Small intestine (tissue), 7 donors: ENCODE measurements around the gene ZNF726. TPM values are rescaled to one million over a fixed set of nuclear protein-coding genes. Genes with fewer than 3 reads are reported as not detected.
"Not testable (repeated sequence)": the region's sequence is repeated elsewhere in the genome, so short reads cannot be mapped to it uniquely, and the experiment has no call there.

ENCODE experiments used
- DNase-seq, 2 donors: peaks; one replicate each; pipeline versions ENCODE4 v3.0.0 to v3.0.0-alpha.2; 2013
- FAIRE-seq: peaks from 2 replicates; lab custom pipeline; 2012; peaks lifted over from hg19 to GRCh38; lab: Jason Lieb, UNC
- H3K27ac ChIP-seq, 3 donors: one replicate each; pipeline ENCODE4 v1.5.1; 2013; ENCODE audit warnings: low read length in 2 of 3, mild to moderate bottlenecking in 2 of 3, control low read depth in 1 of 3, inconsistent platforms in 1 of 3, low read depth in 1 of 3, moderate library complexity in 1 of 3
- H3K27me3 ChIP-seq, 3 donors: one replicate each; pipeline ENCODE4 v1.6.1; 2013; ENCODE audit warnings: low read length in 3 of 3, inconsistent platforms in 1 of 3; ENCODE audit not compliant: control insufficient read depth in 3 of 3, insufficient read depth in 3 of 3
- H3K36me3 ChIP-seq, 3 donors: one replicate each; pipeline ENCODE4 v1.6.1; 2013; ENCODE audit warnings: low read length in 3 of 3, inconsistent platforms in 1 of 3, low read depth in 1 of 3, mild to moderate bottlenecking in 1 of 3, moderate library complexity in 1 of 3; ENCODE audit not compliant: control insufficient read depth in 3 of 3, insufficient read depth in 2 of 3
- H3K4me1 ChIP-seq, 3 donors: one replicate each; pipeline ENCODE4 v1.6.1; 2013; ENCODE audit warnings: low read length in 2 of 3, inconsistent platforms in 1 of 3, low read depth in 1 of 3, mild to moderate bottlenecking in 1 of 3, moderate library complexity in 1 of 3; ENCODE audit not compliant: control insufficient read depth in 3 of 3, insufficient read depth in 2 of 3
- H3K4me3 ChIP-seq, 3 donors: one replicate each; pipeline ENCODE4 v1.5.1; 2013; ENCODE audit warnings: low read length in 3 of 3, control low read depth in 1 of 3, inconsistent platforms in 1 of 3, low read depth in 1 of 3, mild to moderate bottlenecking in 1 of 3, moderate library complexity in 1 of 3
- H3K9me3 ChIP-seq, 2 donors: one replicate each; pipeline ENCODE4 v1.6.1; 2013; ENCODE audit warnings: low read depth in 1 of 2, low read length in 1 of 2; ENCODE audit not compliant: control insufficient read depth in 2 of 2, insufficient read depth in 1 of 2
- WGBS, 3 donors: extraction: QIAGEN DNeasy Blood & Tissue Kit; methylation state at CpG; one replicate each; pipeline ENCODE4 v1.1.7; 2013; 5-methylcytosine and 5-hydroxymethylcytosine counted together
- polyA plus RNA-seq, 4 donors: library from polyadenylated mRNA; stranded (reverse) in 3 of 4; unstranded in 1 of 4; fragments of 200-250 nt in 3 of 4; fragments of 120-200 nt in 1 of 4; gene quantifications; one replicate each; pipeline versions ENCODE4 v1.2.1 to v1.2.3, GENCODE V29; 2013
- donor health status: healthy with polysubstance abuse.
- donor health status: control.
- donor health status: control.
- donor health status: Bipolar disorder and iron deficiency.
- donor health status: healthy.

Gene ZNF726
- polyA plus RNA-seq, 4 donors = 0.42 to 5.6 (median 1.3) TPM; not detected in 1

DNA sequence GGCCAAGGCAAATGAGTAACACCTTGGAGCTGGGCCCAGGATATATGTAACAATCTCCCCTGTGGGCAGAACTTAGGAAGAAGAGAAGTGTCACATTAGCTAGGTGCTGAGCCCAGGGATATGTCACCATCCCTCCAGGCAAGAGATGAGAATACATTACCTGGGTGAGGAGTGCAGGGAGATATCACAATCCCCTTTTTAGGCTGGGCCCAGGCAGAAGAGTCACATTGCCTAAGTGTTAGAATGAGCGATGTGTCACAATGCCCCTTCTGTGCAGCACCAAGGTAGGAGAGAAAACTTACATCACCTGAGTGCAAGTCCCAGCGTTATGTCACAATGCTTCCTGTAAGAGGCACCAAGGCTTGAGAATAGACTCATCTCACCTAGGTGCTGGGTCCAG, 60.3 kb downstream of the ZNF726 start:
- FAIRE-seq (no peak), DNase-seq (no peak)
- Histone ChIP-seq H3K4me3 (no peak overlapping the region), H3K27ac (no peak overlapping the region), H3K4me1 (no peaks in the 10 kb centered on the region), H3K36me3 (no peaks in the 10 kb centered on the region), H3K27me3 (peaks cover 0 to 7% (median 0%) of the 10 kb centered on the region in 3 donors), H3K9me3 (no peaks in the 10 kb centered on the region)
- 83 to 93% (median 84%) methylated on average over 2 of the region's 2 CpGs for WGBS, 3 donors

DNA sequence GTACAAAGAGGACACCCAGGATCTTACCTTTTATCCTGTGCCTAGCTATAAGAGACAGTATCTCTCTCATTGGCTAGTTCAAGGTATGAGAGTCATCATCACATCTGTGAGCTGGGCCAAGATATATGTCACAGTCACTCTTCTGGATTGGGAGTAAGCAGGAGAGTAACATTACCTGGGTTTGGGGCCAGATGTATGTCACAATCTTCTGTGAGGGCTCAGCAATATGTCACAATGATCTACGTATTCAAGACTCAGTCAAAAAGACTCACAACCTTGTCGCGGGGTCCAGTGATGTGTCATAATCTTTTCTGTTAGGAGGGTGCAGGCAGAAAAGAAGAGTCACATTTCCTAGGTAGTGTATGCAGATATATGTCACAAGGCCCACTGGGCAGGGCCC, 61.9 kb downstream of the ZNF726 start:
- not testable (repeated sequence) for H3K9me3 ChIP-seq, H3K27ac ChIP-seq, FAIRE-seq, H3K4me3 ChIP-seq, H3K36me3 ChIP-seq, H3K4me1 ChIP-seq, H3K27me3 ChIP-seq, DNase-seq
- WGBS, 3 donors = 76 to 95% (median 93%) methylated on average over 3 of the region's 3 CpGs

DNA sequence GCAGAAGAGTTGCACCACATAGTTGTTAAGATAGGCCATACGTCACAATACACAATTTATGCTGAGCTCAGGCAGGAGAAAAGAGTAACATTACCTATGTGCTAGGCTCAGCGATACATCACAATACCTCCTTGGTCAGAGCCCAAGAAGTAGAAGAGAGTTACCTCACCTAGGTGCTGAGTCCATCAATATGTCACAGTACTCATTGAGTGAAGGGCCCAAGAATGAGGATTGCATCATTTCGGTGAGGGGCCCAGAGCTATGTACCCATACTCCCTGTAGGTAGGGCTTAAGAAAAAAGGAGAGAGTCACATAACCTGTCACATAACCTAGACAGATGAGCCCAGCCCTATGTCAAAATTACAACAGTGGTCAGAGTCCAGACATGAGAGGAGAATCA, 62.6 kb downstream of the ZNF726 start:
- not testable (repeated sequence) for H3K36me3 ChIP-seq, H3K4me1 ChIP-seq, H3K27me3 ChIP-seq, FAIRE-seq, DNase-seq, H3K9me3 ChIP-seq, H3K27ac ChIP-seq, H3K4me3 ChIP-seq
- 88 to 95% (median 94%) methylated on average over 3 of the region's 3 CpGs for WGBS, 3 donors

DNA sequence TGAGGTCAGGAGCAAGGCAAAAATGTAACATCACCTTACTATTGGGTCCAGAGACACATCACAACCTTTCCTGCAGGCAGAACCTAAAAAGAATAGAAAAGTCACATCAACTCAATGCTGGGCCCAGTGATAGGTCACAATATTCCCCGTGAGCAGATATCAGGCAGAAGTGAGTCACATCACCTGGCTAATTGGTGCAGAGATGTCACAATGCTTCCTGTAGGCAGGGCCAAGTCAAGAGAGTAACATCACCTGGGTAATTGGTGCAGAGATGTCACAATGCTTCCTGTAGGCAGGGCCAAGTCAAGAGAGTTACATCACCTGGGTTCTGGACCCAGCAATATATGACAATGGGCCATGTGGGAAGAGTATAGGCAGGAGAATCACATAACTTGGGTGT, 63.4 kb downstream of the ZNF726 start:
- no peaks in the 10 kb centered on the region for H3K4me1 ChIP-seq
- WGBS, 3 donors = 71 to 87% (median 78%) methylated on average over 1 of the region's 1 CpG
- DNase-seq (no peak), FAIRE-seq (no peak)
- no peak overlapping the region for H3K27ac ChIP-seq
- no peaks in the 10 kb centered on the region for H3K27me3 ChIP-seq
- no peaks in the 10 kb centered on the region for H3K9me3 ChIP-seq
- no peak overlapping the region for H3K4me3 ChIP-seq
- no peaks in the 10 kb centered on the region for H3K36me3 ChIP-seq

DNA sequence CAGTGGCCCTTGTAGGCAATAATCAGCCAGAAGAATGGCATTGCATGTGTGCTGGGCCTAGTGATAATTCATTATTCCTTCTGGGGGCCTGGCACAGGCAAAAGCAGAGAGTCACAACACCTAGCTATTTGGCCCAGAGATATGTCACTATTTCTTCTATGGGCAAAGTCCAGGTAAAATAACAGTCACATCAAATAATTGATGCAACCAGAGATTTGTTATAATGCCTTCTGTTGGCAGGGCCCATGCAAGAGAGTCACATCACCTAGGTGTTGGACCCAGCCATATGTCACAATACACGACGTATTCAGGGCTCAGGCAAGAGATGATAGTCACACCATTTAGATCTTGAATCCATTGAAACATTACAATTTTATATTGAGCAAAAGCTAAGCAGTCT, 66.1 kb downstream of the ZNF726 start:
- DNase-seq = no peak
- Histone ChIP-seq H3K36me3 (no peaks in the 10 kb centered on the region), H3K27ac (no peak overlapping the region), H3K4me1 (no peaks in the 10 kb centered on the region), H3K27me3 (no peaks in the 10 kb centered on the region), H3K4me3 (no peak overlapping the region), H3K9me3 (no peaks in the 10 kb centered on the region)
- FAIRE-seq = no peak
- WGBS, 3 donors = 44 to 91% (median 83%) methylated on average over 2 of the region's 2 CpGs

DNA sequence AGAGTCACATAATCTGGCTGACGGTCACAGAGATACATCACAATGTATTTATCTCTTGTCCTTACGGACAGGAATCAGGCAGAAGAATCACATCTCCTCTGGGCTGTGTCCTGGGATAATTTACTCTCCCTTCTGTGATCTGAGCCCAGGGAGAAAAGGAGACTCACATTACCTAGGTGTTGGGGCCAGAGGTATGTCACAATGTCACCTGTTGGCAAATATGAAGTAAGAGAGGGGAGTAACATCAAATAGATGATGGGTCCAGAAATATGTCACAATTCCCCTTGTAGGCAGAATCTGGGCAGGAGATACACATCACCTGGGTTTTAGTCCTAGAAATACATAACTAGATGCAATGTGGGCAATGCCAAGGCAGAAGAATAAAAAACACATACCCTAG, 67.2 kb downstream of the ZNF726 start:
- no peak for DNase-seq
- Histone ChIP-seq H3K4me3 (no peak overlapping the region), H3K27ac (no peak overlapping the region), H3K9me3 (peaks cover 0 to 2% of the 10 kb centered on the region in 2 donors), H3K27me3 (no peaks in the 10 kb centered on the region), H3K36me3 (no peaks in the 10 kb centered on the region), H3K4me1 (no peaks in the 10 kb centered on the region)
- no peak for FAIRE-seq
- WGBS, 3 donors = 79 to 95% (median 82%) methylated on average over 2 of the region's 2 CpGs

DNA sequence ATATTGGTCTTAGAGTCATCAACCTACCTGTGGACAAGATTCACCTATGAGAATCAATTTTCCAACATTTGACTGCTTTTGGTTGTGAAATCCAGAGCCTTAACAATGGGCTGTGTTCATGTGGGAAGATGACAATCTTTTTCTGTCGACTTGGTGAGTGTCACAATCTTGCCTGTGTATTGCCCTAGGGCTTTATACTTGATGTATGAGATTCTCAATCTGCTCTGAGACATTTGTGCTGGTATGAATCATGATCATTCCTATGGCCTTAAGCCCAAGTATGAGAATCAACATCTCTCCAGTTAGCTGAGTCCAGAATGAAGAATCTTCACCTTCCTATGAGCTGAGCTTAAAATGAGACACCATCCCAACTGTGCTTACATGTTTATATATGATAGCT, 68.7 kb downstream of the ZNF726 start:
- Histone ChIP-seq H3K9me3 (peaks cover 0 to 2% of the 10 kb centered on the region in 2 donors), H3K4me3 (no peak overlapping the region)
- 21 to 37% (median 21%) methylated on average over 1 of the region's 1 CpG for WGBS, 3 donors

More for the DNA sequence above, 68.7 kb downstream of the ZNF726 start:
- FAIRE-seq (no peak), DNase-seq (no peak)
- H3K27ac ChIP-seq = no peak overlapping the region
- no peaks in the 10 kb centered on the region for H3K4me1 ChIP-seq
- H3K36me3 ChIP-seq = no peaks in the 10 kb centered on the region
- H3K27me3 ChIP-seq = no peaks in the 10 kb centered on the region

Other genes with a start within 250 kb of the ZNF726 start
- gene ZNF675, start 227.7 kb upstream of the ZNF726 start, polyA plus RNA-seq = 10 to 100 TPM in 1 of 4 donors, 1 to 10 TPM in 3; 1.9 to 14.6 (median 3.7) TPM
- 1 to 10 TPM in 1 of 4 donors, under 1 TPM in 2, not detected in 1; 0.45 to 6.0 (median 0.66) TPM for gene ZNF681, start 156.0 kb upstream of the ZNF726 start, polyA plus RNA-seq
- gene ZNF254, start 172.3 kb downstream of the ZNF726 start, polyA plus RNA-seq = 10 to 100 TPM in 1 of 4 donors, 1 to 10 TPM in 3; 1.1 to 20.6 (median 4.7) TPM